Trophoblast cell (in vitro differentiated cells and primary cell): ENCODE measurements around the gene RYK.

Experiments used
- DNase-seq, 2 donors: peaks; one replicate each; pipeline ENCODE4 v3.0.0-alpha.2; 2016
- H2AFZ ChIP-seq: 2 replicates; pipeline ENCODE4 v1.6.1; 2013; ENCODE audit warnings: low read length, moderate library complexity, mild to moderate bottlenecking; ENCODE audit not compliant: insufficient read depth, poor library complexity
- H2AK5ac ChIP-seq: 2 replicates; pipeline ENCODE4 v1.6.1; 2013; ENCODE audit warnings: mild to moderate bottlenecking, low read length
- H2BK120ac ChIP-seq: 2 replicates; pipeline ENCODE4 v1.6.1; 2013; ENCODE audit warnings: low read length, mild to moderate bottlenecking, moderate library complexity; ENCODE audit not compliant: insufficient read depth, poor library complexity
- H2BK12ac ChIP-seq: 2 replicates; pipeline ENCODE4 v1.6.1; 2013; ENCODE audit warnings: mild to moderate bottlenecking, low read length, moderate library complexity
- H2BK5ac ChIP-seq: 2 replicates; pipeline ENCODE4 v1.6.1; 2013; ENCODE audit warnings: low read length, low read depth, moderate library complexity, mild to moderate bottlenecking; ENCODE audit not compliant: poor library complexity
- H3K14ac ChIP-seq: 2 replicates; pipeline ENCODE4 v1.6.1; 2013; ENCODE audit warnings: mild to moderate bottlenecking, low read length
- H3K18ac ChIP-seq: 2 replicates; pipeline ENCODE4 v1.6.1; 2013; ENCODE audit warnings: mild to moderate bottlenecking, low read length
- H3K23ac ChIP-seq: 2 replicates; pipeline ENCODE4 v1.6.1; 2013; ENCODE audit warnings: low read length
- H3K27ac ChIP-seq: 2 replicates; pipeline ENCODE4 v1.5.1; 2013; ENCODE audit warnings: low read depth, mild to moderate bottlenecking, inconsistent platforms, low read length, moderate library complexity
- H3K27me3 ChIP-seq: 2 replicates; pipeline ENCODE4 v1.6.1; 2013; ENCODE audit warnings: inconsistent platforms, mild to moderate bottlenecking, low read length, moderate library complexity; ENCODE audit not compliant: insufficient read depth
- H3K36me3 ChIP-seq, 2 experiments: 1 replicate in 1 of 2; 2 replicates in 1 of 2; pipeline ENCODE4 v1.6.1; 2013; ENCODE audit warnings: low read length in 2 of 2, mild to moderate bottlenecking in 2 of 2, moderate library complexity in 1 of 2; ENCODE audit not compliant: insufficient read depth in 2 of 2, control insufficient read depth in 1 of 2
- H3K4ac ChIP-seq: 2 replicates; pipeline ENCODE4 v1.6.1; 2013; ENCODE audit warnings: low read depth, mild to moderate bottlenecking, low read length, moderate library complexity
- H3K4me1 ChIP-seq, 2 experiments: 1 replicate in 1 of 2; 2 replicates in 1 of 2; pipeline ENCODE4 v1.6.1; 2013; ENCODE audit warnings: low read length in 2 of 2, mild to moderate bottlenecking in 2 of 2, moderate library complexity in 1 of 2; ENCODE audit not compliant: insufficient read depth in 2 of 2, control insufficient read depth in 1 of 2
- H3K4me2 ChIP-seq: 2 replicates; pipeline ENCODE4 v1.6.1; 2013; ENCODE audit warnings: inconsistent platforms, mild to moderate bottlenecking, low read length, moderate library complexity
- H3K4me3 ChIP-seq: 2 replicates; pipeline ENCODE4 v1.5.1; 2013; ENCODE audit warnings: mild to moderate bottlenecking, low read depth, low read length, inconsistent platforms
- H3K79me1 ChIP-seq: one replicate; pipeline ENCODE4 v1.6.1; 2013; ENCODE audit warnings: low read length
- H3K79me2 ChIP-seq: 2 replicates; pipeline ENCODE4 v1.6.1; 2013; ENCODE audit warnings: low read length, mild to moderate bottlenecking; ENCODE audit not compliant: control insufficient read depth, insufficient read depth, poor library complexity
- H3K9ac ChIP-seq: 2 replicates; pipeline ENCODE4 v1.6.1; 2013; ENCODE audit warnings: mild to moderate bottlenecking, low read length
- H3K9me3 ChIP-seq: 2 replicates; pipeline ENCODE4 v1.6.1; 2013; ENCODE audit warnings: low read depth, mild to moderate bottlenecking, control low read depth, inconsistent platforms, low read length; ENCODE audit not compliant: insufficient read depth
- H4K12ac ChIP-seq: 2 replicates; pipeline ENCODE4 v1.6.1; 2013; ENCODE audit warnings: low read depth, mild to moderate bottlenecking, low read length, moderate library complexity
- H4K8ac ChIP-seq: 2 replicates; pipeline ENCODE4 v1.6.1; 2013; ENCODE audit warnings: low read depth, mild to moderate bottlenecking, low read length, moderate library complexity
- H4K91ac ChIP-seq: one replicate; pipeline ENCODE4 v1.6.1; 2013; ENCODE audit warnings: low read depth, mild to moderate bottlenecking, low read length, moderate library complexity
- WGBS: extraction: QIAGEN DNeasy Blood & Tissue Kit; methylation state at CpG from one replicate; pipeline ENCODE4 v1.1.7; 2013; ENCODE audit warnings: missing lambda C conversion rate; ENCODE audit not compliant: insufficient read length, insufficient coverage; ENCODE audit errors: extremely low coverage; 5-methylcytosine and 5-hydroxymethylcytosine counted together

RYK gene

DNA sequence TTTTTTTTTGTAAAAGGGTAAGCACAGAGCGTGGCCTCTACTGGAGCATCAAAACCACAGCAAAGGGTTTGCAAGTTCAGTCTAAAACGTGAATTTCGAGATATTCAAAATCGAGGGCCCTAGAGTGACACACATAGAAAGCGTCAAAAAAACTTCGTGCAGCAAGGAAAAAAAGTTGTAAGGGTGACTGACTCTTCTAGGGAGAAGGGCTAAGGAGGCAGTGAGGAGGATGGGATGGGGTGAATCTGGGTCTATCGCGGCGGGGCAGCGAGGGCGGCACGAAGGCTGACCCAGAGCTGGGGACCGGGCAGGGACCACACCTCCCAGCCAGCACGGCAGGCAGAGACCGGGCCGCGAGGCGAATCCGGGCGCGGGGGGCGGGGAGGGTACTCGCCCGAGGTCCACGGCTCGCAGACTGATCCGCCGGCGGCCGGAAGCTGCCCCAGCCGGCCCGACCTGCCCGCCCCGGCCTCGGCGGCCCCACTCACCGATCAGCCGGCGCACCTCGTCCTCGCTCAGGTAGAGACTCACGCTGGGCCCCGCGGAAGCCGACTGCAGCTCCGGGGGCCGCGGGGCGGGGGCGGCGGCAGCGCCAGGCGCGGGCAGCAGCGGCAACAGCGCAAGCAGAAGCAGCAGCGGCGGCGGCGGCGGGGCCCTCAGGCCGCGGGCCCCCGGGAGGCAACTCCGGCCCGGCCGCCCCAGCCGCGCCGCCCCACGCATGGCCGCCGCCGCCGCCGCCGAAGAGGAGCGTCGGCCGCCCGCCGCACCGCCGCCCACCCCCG lies 533 bp downstream of the RYK start:
- Histone ChIP-seq H4K12ac (peak overlapping the region; percentile 65), H3K4me3 (peak overlapping the region; percentile 94), H3K4ac (peak overlapping the region; percentile 9), H3K4me2 (peak overlapping the region; percentile 76), H4K91ac (peak overlapping the region; percentile 84), H2AK5ac (no peak overlapping the region), H2BK12ac (no peak overlapping the region), H3K23ac (no peak overlapping the region), H2BK5ac (peak overlapping the region; percentile 89), H3K9me3 (no peaks in the 10 kb centered on the region), H3K18ac (peak overlapping the region; percentile 98), H3K14ac (peak overlapping the region; percentile 90), H3K27me3 (no peaks in the 10 kb centered on the region), H3K27ac (peak overlapping the region; percentile 96), H4K8ac (peak overlapping the region; percentile 79), H3K4me1 (peaks cover 8 to 12% of the 10 kb centered on the region in 2 experiments), H2BK120ac (peak overlapping the region; percentile 91), H3K79me1 (peaks cover 9% of the 10 kb centered on the region), H2AFZ (peak overlapping the region; percentile 91), H3K79me2 (peaks cover 16% of the 10 kb centered on the region), H3K9ac (peak overlapping the region; percentile 96), H3K36me3 (no peaks in the 10 kb centered on the region)
- peak; percentile 48 to 70 for DNase-seq
- WGBS, result no CpG with 5 or more reads among the region's 85 CpGs

DNA sequence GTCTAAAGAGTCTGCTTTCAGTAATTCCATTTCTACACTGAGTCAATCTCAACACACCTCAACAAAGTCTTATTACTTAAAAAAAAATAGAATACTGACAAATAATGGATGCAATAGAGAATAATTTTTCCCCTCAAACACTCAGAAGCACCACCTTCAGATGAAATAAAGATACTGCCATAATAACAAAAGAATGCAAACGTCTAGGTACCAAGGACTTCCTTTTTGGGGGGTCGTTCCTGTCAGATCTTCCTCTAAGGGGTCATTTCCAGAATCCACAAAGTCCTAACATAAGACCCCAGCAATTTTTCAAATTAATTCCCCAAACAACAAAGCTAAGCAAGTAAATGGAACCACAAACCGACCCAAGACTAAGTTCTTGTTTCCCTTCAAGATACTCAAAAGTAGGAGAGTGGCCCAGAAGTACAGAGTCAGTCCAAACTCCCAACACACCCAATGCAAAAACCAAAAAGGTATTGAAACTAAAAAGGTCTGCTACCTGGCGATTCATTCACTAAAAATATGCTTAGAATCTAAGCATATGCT lies 1.3 kb downstream of the RYK start:
- H3K4me3 ChIP-seq, result no peak overlapping the region
- no peak overlapping the region for H4K12ac ChIP-seq
- no peak overlapping the region for H2BK120ac ChIP-seq
- H3K79me2 ChIP-seq, result peaks cover 17% of the 10 kb centered on the region
- H4K8ac ChIP-seq, result no peak overlapping the region
- peak overlapping the region; percentile 65 for H3K4ac ChIP-seq
- H3K27ac ChIP-seq, result no peak overlapping the region
- H2AFZ ChIP-seq, result no peak overlapping the region
- H3K27me3 ChIP-seq, result no peaks in the 10 kb centered on the region
- H3K18ac ChIP-seq, result no peak overlapping the region
- no peak overlapping the region for H3K23ac ChIP-seq
- peak overlapping the region; percentile 71 for H3K4me2 ChIP-seq
- no CpG with 5 or more reads among the region's 4 CpGs for whole genome bisulfite sequencing
- no peak overlapping the region for H2AK5ac ChIP-seq
- no peak overlapping the region for H4K91ac ChIP-seq
- no peaks in the 10 kb centered on the region for H3K36me3 ChIP-seq
- H3K4me1 ChIP-seq, result peaks cover 8 to 12% of the 10 kb centered on the region in 2 experiments
- H2BK12ac ChIP-seq, result no peak overlapping the region
- no peaks in the 10 kb centered on the region for H3K9me3 ChIP-seq
- peak overlapping the region; percentile 48 for H3K9ac ChIP-seq
- DNase-seq, result no peak
- no peak overlapping the region for H3K14ac ChIP-seq
- no peak overlapping the region for H2BK5ac ChIP-seq
- H3K79me1 ChIP-seq, result peaks cover 9% of the 10 kb centered on the region

DNA sequence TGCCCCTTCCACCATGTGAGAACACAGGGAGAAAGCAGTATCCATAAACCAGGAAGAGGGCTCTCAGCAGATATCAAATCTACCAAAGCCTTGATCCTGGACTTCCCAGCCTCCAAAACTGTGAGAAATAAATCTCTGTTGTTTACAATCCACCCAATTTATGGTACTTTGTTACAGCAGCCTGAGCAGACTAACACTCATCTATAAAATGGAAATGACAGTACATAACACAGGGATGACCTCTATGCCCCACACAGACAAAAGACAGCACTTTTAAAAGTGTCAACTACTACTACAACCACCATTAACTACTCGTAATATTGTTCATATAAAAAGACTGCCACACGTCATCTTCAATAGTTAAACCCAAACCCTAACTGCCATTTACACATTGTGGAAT lies 5.7 kb downstream of the RYK start:
- Histone ChIP-seq H3K9ac (no peak overlapping the region), H3K14ac (no peak overlapping the region), H2AFZ (no peak overlapping the region), H3K36me3 (peaks cover 0 to 2% of the 10 kb centered on the region in 2 experiments), H3K27ac (no peak overlapping the region), H3K23ac (no peak overlapping the region), H3K27me3 (no peaks in the 10 kb centered on the region), H3K4me1 (peaks cover 9 to 11% of the 10 kb centered on the region in 2 experiments), H3K4ac (peak overlapping the region; percentile 84), H2BK12ac (no peak overlapping the region), H3K4me3 (no peak overlapping the region), H2AK5ac (no peak overlapping the region), H4K91ac (no peak overlapping the region), H3K79me1 (peaks cover under 1% of the 10 kb centered on the region), H2BK5ac (no peak overlapping the region), H3K4me2 (no peak overlapping the region), H3K79me2 (peaks cover 14% of the 10 kb centered on the region), H2BK120ac (no peak overlapping the region), H4K12ac (no peak overlapping the region), H4K8ac (no peak overlapping the region), H3K9me3 (no peaks in the 10 kb centered on the region), H3K18ac (no peak overlapping the region)
- DNase-seq, result no peak
- WGBS, result no CpG with 5 or more reads among the region's 2 CpGs

DNA sequence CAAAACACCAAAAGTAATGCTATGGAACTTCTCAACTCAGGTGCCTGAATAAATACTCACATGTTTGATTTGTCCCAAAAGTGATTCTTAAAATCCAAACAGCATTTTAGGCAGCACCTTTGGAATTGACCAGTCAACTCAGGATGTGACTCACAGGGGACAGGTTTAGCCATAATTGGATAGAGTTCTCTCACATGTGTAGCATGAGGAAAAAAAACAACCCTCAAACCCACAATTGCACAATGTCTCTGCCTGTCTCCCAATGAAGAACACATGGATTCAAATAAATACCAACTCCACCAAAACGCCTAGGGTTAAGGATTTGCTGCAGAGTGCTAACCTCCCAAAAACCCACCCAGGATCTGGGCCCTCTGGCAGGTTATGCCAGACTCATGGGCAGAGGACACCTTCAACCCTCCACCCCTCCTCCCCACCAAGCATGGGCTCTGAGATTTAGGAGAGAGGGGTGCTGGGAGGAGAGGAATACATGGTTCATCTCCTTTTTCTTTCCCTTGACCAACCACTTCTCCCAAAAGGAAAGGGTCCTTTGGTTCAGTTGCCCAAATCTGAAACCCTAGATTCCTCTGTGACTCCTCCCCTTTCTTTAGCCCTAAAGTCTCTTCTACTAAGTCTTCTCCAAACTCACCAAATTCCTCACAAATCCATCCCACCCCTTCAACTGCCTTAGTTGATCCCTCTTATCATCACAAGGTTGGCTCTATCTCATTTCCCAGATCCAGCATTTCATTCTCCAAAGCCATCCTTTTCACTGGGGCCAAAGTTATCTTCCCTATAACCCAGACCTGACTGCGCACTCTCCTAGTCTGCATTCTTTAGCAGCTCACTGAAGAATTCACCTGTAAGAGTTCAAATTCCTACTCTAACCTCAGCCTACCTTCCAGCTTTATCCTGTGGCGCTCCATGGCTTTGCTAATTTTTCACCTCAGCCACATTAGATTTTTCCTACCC lies 7.7 kb downstream of the RYK start:
- Histone ChIP-seq H4K91ac (no peak overlapping the region), H3K18ac (no peak overlapping the region), H2BK5ac (no peak overlapping the region), H3K27ac (peak overlapping the region; percentile 6), H4K8ac (no peak overlapping the region), H2AK5ac (no peak overlapping the region), H3K36me3 (peaks cover 0 to 2% of the 10 kb centered on the region in 2 experiments), H3K4me1 (peaks cover 11 to 16% of the 10 kb centered on the region in 2 experiments), H2BK120ac (no peak overlapping the region), H3K79me1 (no peaks in the 10 kb centered on the region), H3K4me2 (no peak overlapping the region), H2AFZ (no peak overlapping the region), H4K12ac (no peak overlapping the region), H3K9ac (no peak overlapping the region), H3K4ac (peak overlapping the region; percentile 91), H3K14ac (no peak overlapping the region), H3K27me3 (no peaks in the 10 kb centered on the region), H3K23ac (no peak overlapping the region), H3K4me3 (no peak overlapping the region), H2BK12ac (no peak overlapping the region), H3K79me2 (peaks cover 16% of the 10 kb centered on the region), H3K9me3 (no peaks in the 10 kb centered on the region)
- peak; percentile 49 to 62 for DNase-seq
- no CpG with 5 or more reads among the region's 3 CpGs for WGBS
